Spleen (tissue), 11 donors: Measurements from ENCODE around the gene CTSE. TPM values are rescaled to one million over a fixed set of nuclear protein-coding genes. Genes with fewer than 3 reads are reported as not detected.

Source experiments
- DNase-seq: peaks from one replicate; pipeline ENCODE4 v3.0.0-alpha.2; 2020
- H3K27ac ChIP-seq, 8 donors: fragments of 200-600 bp; sonication (generic) in 7 of 8; 1 replicate in 4 of 8; 2 replicates in 4 of 8; pipeline versions ENCODE4 v1.5.0 to v1.8.0; 2016 to 2021; ENCODE audit warnings: inconsistent platforms in 4 of 8, mild to moderate bottlenecking in 4 of 8, moderate library complexity in 1 of 8
- H3K27me3 ChIP-seq, 7 donors: fragments of 200-600 bp; sonication (generic) in 6 of 7; replicated peaks in 1 of 7; 1 replicate in 4 of 7; 2 replicates in 3 of 7; pipeline versions ENCODE4 v1.5.0 to v1.8.0; 2016 to 2021; ENCODE audit warnings: inconsistent platforms in 3 of 7, mild to moderate bottlenecking in 1 of 7
- H3K36me3 ChIP-seq, 6 donors: fragments of 200-600 bp; sonication (generic) in 5 of 6; 1 replicate in 4 of 6; 2 replicates in 2 of 6; pipeline versions ENCODE4 v1.5.0 to v1.8.0; 2016 to 2021; ENCODE audit warnings: inconsistent platforms in 2 of 6
- H3K4me1 ChIP-seq, 6 donors: fragments of 200-600 bp; sonication (generic) in 5 of 6; 1 replicate in 3 of 6; 2 replicates in 3 of 6; pipeline versions ENCODE4 v1.5.0 to v1.8.0; 2016 to 2021; ENCODE audit warnings: inconsistent platforms in 3 of 6
- H3K4me3 ChIP-seq, 8 donors: fragments of 200-600 bp; sonication (generic) in 7 of 8; 1 replicate in 4 of 8; 2 replicates in 4 of 8; pipeline versions ENCODE4 v1.5.0 to v1.8.0; 2016 to 2021; ENCODE audit warnings: inconsistent platforms in 4 of 8, mild to moderate bottlenecking in 4 of 8, moderate library complexity in 2 of 8
- H3K9me3 ChIP-seq, 8 donors: fragments of 200-600 bp; sonication (generic) in 7 of 8; 1 replicate in 4 of 8; 2 replicates in 4 of 8; pipeline versions ENCODE4 v1.5.0 to v1.8.0; 2016 to 2021; ENCODE audit warnings: inconsistent platforms in 4 of 8
- CTCF ChIP-seq, 11 experiments: fragments of 200-600 bp in 7 of 11; fragments of 450-650 bp in 4 of 11; sonication (generic) in 4 of 11; IDR thresholded peaks in 8 of 11; conservative IDR thresholded peaks in 3 of 11; 1 replicate in 7 of 11; 2 replicates in 4 of 11; pipeline versions ENCODE4 v1.4.0 to v1.8.0; 2016 to 2021; ENCODE audit warnings: antibody characterized with exemption in 11 of 11, inconsistent platforms in 4 of 11, mild to moderate bottlenecking in 1 of 11
- POLR2A ChIP-seq, 3 donors: fragments of 450-650 bp; IDR thresholded peaks; one replicate each; pipeline ENCODE4 v1.5.1; 2017; ENCODE audit warnings: antibody characterized with exemption in 3 of 3, mild to moderate bottlenecking in 1 of 3
- POLR2AphosphoS5 ChIP-seq, 3 donors: sonication (generic); formaldehyde crosslinking; IDR thresholded peaks; one replicate each; pipeline ENCODE4 v1.5.1; 2017; ENCODE audit warnings: antibody characterized with exemption in 3 of 3
- WGBS, 5 donors: extraction: QIAGEN DNeasy Blood & Tissue Kit in 3 of 5; methylation state at CpG; one replicate each; pipeline versions ENCODE4 v1.1.5 to v1.1.7; 2013 to 2018; 5-methylcytosine and 5-hydroxymethylcytosine counted together
- intact Hi-C: fragments of 100-400 bp; cut with DNase I; formaldehyde crosslinking; loops from one replicate; pipeline ENCODE4 v1.15.0; 2023; ENCODE audit warnings: low total_unique reads
- polyA plus RNA-seq, 3 donors: library from polyadenylated mRNA; stranded (reverse); fragments of 200-250 nt; gene quantifications; one replicate each; pipeline ENCODE4 v1.2.1, GENCODE V29; 2013
- total RNA-seq, 7 donors: library from RNA; depleted of rRNA in 3 of 7; stranded (reverse); fragments of >200 nt in 3 of 7; fragmentation: NEBNext Ultra II Directional in 4 of 7; extraction: Animal tissue kit (Norgen Biotek cat#: 25700) in 4 of 7; gene quantifications; one replicate each; pipeline versions ENCODE4 v1.1.0 to v1.2.1, GENCODE V29; 2016 to 2021
- donor health status: healthy with polysubstance abuse.
- donor health status: DM: no; HTN: no; CAD: no; lungs with moderate emphysema.
- donor health status: DM: no; HTN: no; CAD: no.
- donor health status: Bipolar disorder and iron deficiency.
- donor health status: healthy.
- donor health status: DM: no; HTN: no; CAD: no.
- donor health status: DM: yes; HTN: yes; CAD: no.

CTSE gene
- total and polyA plus RNA-seq, 10 donors: 0.06 to 0.66 (median 0.11) TPM; not detected in 5

GRCh38 chr1:205976708-205977401, 46.8 kb downstream of the CTSE start:
- TF ChIP-seq POLR2AphosphoS5 (IDR thresholded peaks at IDR 0.05) (no peak), POLR2A (IDR thresholded peaks at IDR 0.05) (no peak), CTCF (IDR thresholded peaks at IDR 0.05 in 8 of 11, conservative IDR thresholded peaks at IDR 0.05 in 3 of 11) (no peak)
- Histone ChIP-seq H3K36me3 (no peaks in the 10 kb centered on the region), H3K27me3 (no peaks in the 10 kb centered on the region), H3K4me3 (no peak overlapping the region), H3K27ac (no peak overlapping the region), H3K4me1 (peaks cover 0 to 4% (median 0%) of the 10 kb centered on the region in 6 donors), H3K9me3 (no peaks in the 10 kb centered on the region)
- no peak for DNase-seq
- intact Hi-C loops: loop anchor here (2.0 kb wide), 2 partner anchors 58 to 186 kb away; no protein-coding TSS in a partner anchor
- WGBS, 5 donors: 61 to 77% (median 74%) methylated on average over 8 of the region's 8 CpGs

- 67 to 94% (median 90%) methylated on average over 4 of the region's 4 CpGs for WGBS, 5 donors
These were observed 47.7 kb downstream of the CTSE start for GRCh38 chr1:205976036-205976435.

GRCh38 chr1:205975387-205975998, 48.2 kb downstream of the CTSE start:
- Histone ChIP-seq H3K36me3 (no peaks in the 10 kb centered on the region), H3K27me3 (no peaks in the 10 kb centered on the region), H3K9me3 (no peaks in the 10 kb centered on the region), H3K4me3 (no peak overlapping the region), H3K27ac (no peak overlapping the region), H3K4me1 (peaks cover 0 to 5% (median 0%) of the 10 kb centered on the region in 6 donors)
- intact Hi-C loops: no loop called here
- DNase-seq: no peak
- WGBS, 5 donors: 75 to 88% (median 84%) methylated on average over 13 to 15 of the region's 15 CpGs
- TF ChIP-seq POLR2A (IDR thresholded peaks at IDR 0.05) (no peak), CTCF (IDR thresholded peaks at IDR 0.05 in 8 of 11, conservative IDR thresholded peaks at IDR 0.05 in 3 of 11) (peak in 1 of 11 experiments; percentile 4)

More at GRCh38 chr1:205976036-205976435, 47.7 kb downstream of the CTSE start:
- Histone ChIP-seq H3K4me1 (peaks cover 0 to 5% (median 0%) of the 10 kb centered on the region in 6 donors), H3K9me3 (no peaks in the 10 kb centered on the region), H3K4me3 (no peak overlapping the region), H3K36me3 (no peaks in the 10 kb centered on the region), H3K27ac (no peak overlapping the region), H3K27me3 (no peaks in the 10 kb centered on the region)
- TF ChIP-seq POLR2AphosphoS5 (IDR thresholded peaks at IDR 0.05): no peak
- no peak for TF ChIP-seq CTCF (IDR thresholded peaks at IDR 0.05 in 8 of 11, conservative IDR thresholded peaks at IDR 0.05 in 3 of 11)
- no peak for TF ChIP-seq POLR2A (IDR thresholded peaks at IDR 0.05)
- no peak for DNase-seq
- intact Hi-C loops: loop anchor here (2.0 kb wide), 2 partner anchors 57 to 185 kb away; no protein-coding TSS in a partner anchor

- TF ChIP-seq POLR2A (IDR thresholded peaks at IDR 0.05) (no peak), CTCF (IDR thresholded peaks at IDR 0.05 in 8 of 11, conservative IDR thresholded peaks at IDR 0.05 in 3 of 11) (no peak), POLR2AphosphoS5 (IDR thresholded peaks at IDR 0.05) (no peak)
- H3K27ac ChIP-seq: no peak overlapping the region
- H3K4me3 ChIP-seq: no peak overlapping the region
- H3K9me3 ChIP-seq: no peaks in the 10 kb centered on the region
- intact Hi-C loops: no loop called here
- H3K4me1 ChIP-seq: peaks cover 0 to 5% (median 0%) of the 10 kb centered on the region in 6 donors
- DNase-seq: no peak
- WGBS, 5 donors: 84 to 93% (median 88%) methylated on average over 3 of the region's 3 CpGs
- H3K27me3 ChIP-seq: no peaks in the 10 kb centered on the region
- no peaks in the 10 kb centered on the region for H3K36me3 ChIP-seq
These were observed 49.0 kb downstream of the CTSE start for GRCh38 chr1:205974712-205975111.
